DMS79 treated with DMSO at 0.1 percent for 48 hours (cell line): ENCODE data around the gene PON2.

Source experiments
- DNase-seq: peaks from one replicate; lab custom pipeline; 2025; lab: John Stamatoyannopoulos, UW

Gene PON2

GRCh38 chr7:95444796-95445195 is 10.0 kb upstream of the PON2 start:
- no peak for DNase-seq

GRCh38 chr7:95441042-95441823 is 6.4 kb upstream of the PON2 start:
- no peak for DNase-seq

- no peak for DNase-seq
Measured at GRCh38 chr7:95440394-95441038, 5.7 kb upstream of the PON2 start.

- DNase-seq, result no peak
Measured at GRCh38 chr7:95436407-95436806, 1.6 kb upstream of the PON2 start.

GRCh38 chr7:95435422-95435780 is 573 bp upstream of the PON2 start:
- no peak for DNase-seq

GRCh38 chr7:95433952-95434556 is 774 bp downstream of the PON2 start:
- no peak for DNase-seq

GRCh38 chr7:95433129-95433528 is 1.7 kb downstream of the PON2 start:
- no peak for DNase-seq

GRCh38 chr7:95432606-95433005 is 2.2 kb downstream of the PON2 start:
- no peak for DNase-seq

GRCh38 chr7:95430864-95431263 is 4.0 kb downstream of the PON2 start:
- DNase-seq, result no peak

GRCh38 chr7:95429241-95429990 is 5.4 kb downstream of the PON2 start:
- no peak for DNase-seq

- DNase-seq, result no peak
Measured at GRCh38 chr7:95427914-95428516, 6.8 kb downstream of the PON2 start.

GRCh38 chr7:95427166-95427565 is 7.7 kb downstream of the PON2 start:
- no peak for DNase-seq

- DNase-seq, result no peak
Measured at GRCh38 chr7:95425694-95426093, 9.1 kb downstream of the PON2 start.

- DNase-seq, result no peak
Measured at GRCh38 chr7:95424716-95425115, 10.1 kb downstream of the PON2 start.

GRCh38 chr7:95421847-95422444 is 12.9 kb downstream of the PON2 start:
- DNase-seq, result no peak

GRCh38 chr7:95421000-95421846 is 13.6 kb downstream of the PON2 start:
- no peak for DNase-seq

- no peak for DNase-seq
Measured at GRCh38 chr7:95412075-95412474, 22.8 kb downstream of the PON2 start.

GRCh38 chr7:95411666-95412065 is 23.2 kb downstream of the PON2 start:
- no peak for DNase-seq

- DNase-seq, result no peak
Measured at GRCh38 chr7:95411036-95411435, 23.8 kb downstream of the PON2 start.

- DNase-seq, result no peak
Measured at GRCh38 chr7:95407751-95408150, 27.1 kb downstream of the PON2 start.

- DNase-seq, result no peak
Measured at GRCh38 chr7:95405800-95406199, 29.0 kb downstream of the PON2 start.
